ENCODE results near the gene NDUFB4.

DNA sequence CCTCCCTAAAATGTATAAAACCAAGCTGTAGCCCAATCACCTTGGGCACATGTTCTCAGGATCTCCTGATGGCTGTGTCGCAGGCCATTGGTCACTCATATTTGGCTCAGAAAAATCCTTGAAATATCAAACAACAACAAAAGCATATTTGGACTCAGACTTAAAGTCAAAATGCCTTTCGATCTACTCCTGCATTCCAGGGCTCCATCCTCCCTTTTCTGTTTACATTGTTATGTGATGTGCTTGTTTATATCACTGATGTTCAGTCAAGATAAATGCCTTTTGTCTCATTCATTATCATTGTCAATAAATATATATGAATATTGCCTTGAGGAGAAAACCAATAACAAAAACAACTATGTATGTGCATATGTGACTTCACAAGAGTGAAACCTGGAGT, 54.2 kb downstream of the NDUFB4 start:
- no peak for TF ChIP-seq ZFP3 (CRISPR knock-in tag; IDR thresholded peaks at IDR 0.05)
- TF ChIP-seq, protein P1, sequence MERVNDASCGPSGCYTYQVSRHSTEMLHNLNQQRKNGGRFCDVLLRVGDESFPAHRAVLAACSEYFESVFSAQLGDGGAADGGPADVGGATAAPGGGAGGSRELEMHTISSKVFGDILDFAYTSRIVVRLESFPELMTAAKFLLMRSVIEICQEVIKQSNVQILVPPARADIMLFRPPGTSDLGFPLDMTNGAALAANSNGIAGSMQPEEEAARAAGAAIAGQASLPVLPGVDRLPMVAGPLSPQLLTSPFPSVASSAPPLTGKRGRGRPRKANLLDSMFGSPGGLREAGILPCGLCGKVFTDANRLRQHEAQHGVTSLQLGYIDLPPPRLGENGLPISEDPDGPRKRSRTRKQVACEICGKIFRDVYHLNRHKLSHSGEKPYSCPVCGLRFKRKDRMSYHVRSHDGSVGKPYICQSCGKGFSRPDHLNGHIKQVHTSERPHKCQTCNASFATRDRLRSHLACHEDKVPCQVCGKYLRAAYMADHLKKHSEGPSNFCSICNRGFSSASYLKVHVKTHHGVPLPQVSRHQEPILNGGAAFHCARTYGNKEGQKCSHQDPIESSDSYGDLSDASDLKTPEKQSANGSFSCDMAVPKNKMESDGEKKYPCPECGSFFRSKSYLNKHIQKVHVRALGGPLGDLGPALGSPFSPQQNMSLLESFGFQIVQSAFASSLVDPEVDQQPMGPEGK (CRISPR knock-in tag; IDR thresholded peaks at IDR 0.05; ENCODE audit: borderline replicate concordance) = no peak
- TF ChIP-seq, protein P2, sequence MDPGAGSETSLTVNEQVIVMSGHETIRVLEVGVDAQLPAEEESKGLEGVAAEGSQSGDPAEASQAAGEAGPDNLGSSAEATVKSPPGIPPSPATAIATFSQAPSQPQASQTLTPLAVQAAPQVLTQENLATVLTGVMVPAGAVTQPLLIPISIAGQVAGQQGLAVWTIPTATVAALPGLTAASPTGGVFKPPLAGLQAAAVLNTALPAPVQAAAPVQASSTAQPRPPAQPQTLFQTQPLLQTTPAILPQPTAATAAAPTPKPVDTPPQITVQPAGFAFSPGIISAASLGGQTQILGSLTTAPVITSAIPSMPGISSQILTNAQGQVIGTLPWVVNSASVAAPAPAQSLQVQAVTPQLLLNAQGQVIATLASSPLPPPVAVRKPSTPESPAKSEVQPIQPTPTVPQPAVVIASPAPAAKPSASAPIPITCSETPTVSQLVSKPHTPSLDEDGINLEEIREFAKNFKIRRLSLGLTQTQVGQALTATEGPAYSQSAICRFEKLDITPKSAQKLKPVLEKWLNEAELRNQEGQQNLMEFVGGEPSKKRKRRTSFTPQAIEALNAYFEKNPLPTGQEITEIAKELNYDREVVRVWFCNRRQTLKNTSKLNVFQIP (CRISPR knock-in tag; IDR thresholded peaks at IDR 0.05; ENCODE audit: borderline replicate concordance, low read depth) = no peak
- TF ChIP-seq ARNTL (CRISPR knock-in tag; IDR thresholded peaks at IDR 0.05; ENCODE audit: borderline replicate concordance, low read depth) = no peak

All from SK-N-SH treated with all-trans-retinoic acid at 6 μM for 48 hours (cell line).